ENCODE data around the gene FAM180A. TPM values are rescaled to one million over a fixed set of nuclear protein-coding genes. Genes with fewer than 3 reads are reported as not detected.

FAM180A gene
- polyA plus RNA-seq, 1 of the 3 experiments (the other 2 are of a cell fraction), result 0.08 TPM

GRCh38 chr7:135726276-135726788 is 22.3 kb downstream of the FAM180A start:
- no peak overlapping the region for H3K4me2 ChIP-seq
- H3K9ac ChIP-seq, result no peak overlapping the region
- no peak overlapping the region for H3K4me3 ChIP-seq (ENCODE audit: low read depth in 2 of 2, low read length in 1 of 2)
- H2AFZ ChIP-seq (ENCODE audit: low read depth), result no peak overlapping the region
- peaks cover 0 to 5% of the 10 kb centered on the region in 2 experiments; a peak in 2 of 4 replicates for H3K4me1 ChIP-seq (ENCODE audit: control insufficient read depth in 1 of 2, insufficient read depth in 2 of 2, low read depth in 1 of 2, low read length in 1 of 2)
- TF ChIP-seq NFIC (IDR thresholded peaks at IDR 0.05; ENCODE audit: borderline replicate concordance) (no peak), USF1 (IDR thresholded peaks at IDR 0.05; ENCODE audit: borderline replicate concordance, low read depth) (no peak), RCOR1 (IDR thresholded peaks at IDR 0.05; ENCODE audit: low read length) (no peak), REST (IDR thresholded peaks at IDR 0.05; ENCODE audit: low read depth, low read length) (no peak), PBX3 (IDR thresholded peaks at IDR 0.05) (no peak), RAD21 (IDR thresholded peaks at IDR 0.05; ENCODE audit: low read length) (no peak), SMC3 (IDR thresholded peaks at IDR 0.05; ENCODE audit: low read depth, low read length) (no peak), TEAD4 (IDR thresholded peaks at IDR 0.05; ENCODE audit: borderline replicate concordance, insufficient read depth) (no peak), MAX (IDR thresholded peaks at IDR 0.05; ENCODE audit: low read depth) (no peak), MXI1 (IDR thresholded peaks at IDR 0.05; ENCODE audit: low read depth, low read length) (no peak), CHD2 (IDR thresholded peaks at IDR 0.05; ENCODE audit: low read length, partially characterized antibody) (no peak), EP300 (IDR thresholded peaks at IDR 0.05; ENCODE audit: borderline replicate concordance in 1 of 2, low read depth in 1 of 2, low read length in 1 of 2) (no peak), ELF1 (IDR thresholded peaks at IDR 0.05) (no peak), EZH2phosphoT487 (IDR thresholded peaks at IDR 0.05; ENCODE audit: borderline replicate concordance, low read depth) (no peak), RFX5 (IDR thresholded peaks at IDR 0.05; ENCODE audit: low read length) (no peak)
- H3F3A ChIP-seq (replicated peaks; ENCODE audit: insufficient read depth), result peaks cover 3% of the 10 kb centered on the region
- ChIA-PET CTCF (interaction anchor here (0.5 to 2.0 kb wide), 4 partner anchors 15 to 569 kb away, joined by 3 to 5 read pairs (median 4); no protein-coding TSS in a partner anchor), POLR2A (no interaction called here)
- no peak for DNase-seq
- H3K27ac ChIP-seq (ENCODE audit: low read depth in 2 of 2, low read length in 1 of 2), result no peak overlapping the region
- H4K20me1 ChIP-seq (ENCODE audit: insufficient read depth), result no peaks in the 10 kb centered on the region
- H3K36me3 ChIP-seq (replicated peaks in 1 of 2; ENCODE audit: control insufficient read depth in 1 of 2, insufficient read depth in 2 of 2, low read length in 1 of 2), result no peaks in the 10 kb centered on the region
- WGBS (ENCODE audit: low lambda C conversion rate), result 74% methylated on average over 5 of the region's 5 CpGs
- H3K9me3 ChIP-seq, result no peaks in the 10 kb centered on the region
- no peaks in the 10 kb centered on the region for H3K27me3 ChIP-seq (ENCODE audit: insufficient read depth)
- H3K79me2 ChIP-seq (ENCODE audit: insufficient read depth), result no peaks in the 10 kb centered on the region
- no peaks in the 10 kb centered on the region for H3K9me2 ChIP-seq
